HuH-7.5 (cell line): ENCODE measurements around the gene PDE9A.
"Not testable (repeated sequence)": the region's sequence is repeated elsewhere in the genome, so short reads cannot be mapped to it uniquely, and the experiment has no call there.

ENCODE experiments used
- DNase-seq: peaks from one replicate; pipeline ENCODE4 v3.0.0; 2011; ENCODE audit warnings: low spot score

The PDE9A gene

GRCh38 chr21:42653231-42654061 lies at the start of gene PDE9A:
Gene PDE9A, plus strand, starts transcription at chr21:42653621. Its CDS starts 194 bp downstream, at chr21:42653815.
- DNase-seq = peak; percentile 84

- no peak for DNase-seq
Observed at GRCh38 chr21:42607102-42607501, 46.3 kb upstream of the PDE9A start.

GRCh38 chr21:42607525-42608102 lies 45.8 kb upstream of the PDE9A start:
- no peak for DNase-seq

- DNase-seq = no peak
Observed at GRCh38 chr21:42608446-42608845, 45.0 kb upstream of the PDE9A start.

GRCh38 chr21:42609811-42610210 lies 43.6 kb upstream of the PDE9A start:
- DNase-seq = no peak

GRCh38 chr21:42611852-42612251 lies 41.6 kb upstream of the PDE9A start:
- no peak for DNase-seq

GRCh38 chr21:42612390-42612789 lies 41.0 kb upstream of the PDE9A start:
- no peak for DNase-seq

GRCh38 chr21:42613756-42614155 lies 39.7 kb upstream of the PDE9A start:
- DNase-seq = no peak

- no peak for DNase-seq
Observed at GRCh38 chr21:42614396-42614795, 39.0 kb upstream of the PDE9A start.

GRCh38 chr21:42614811-42615351 lies 38.5 kb upstream of the PDE9A start:
- DNase-seq = peak; percentile 64

- DNase-seq = not testable (repeated sequence)
Observed at GRCh38 chr21:42615377-42615776, 38.0 kb upstream of the PDE9A start.

GRCh38 chr21:42615924-42616323 lies 37.5 kb upstream of the PDE9A start:
- DNase-seq = no peak

GRCh38 chr21:42616446-42616845 lies 37.0 kb upstream of the PDE9A start:
- DNase-seq = no peak

- no peak for DNase-seq
Observed at GRCh38 chr21:42616941-42617340, 36.5 kb upstream of the PDE9A start.

GRCh38 chr21:42617486-42617885 lies 35.9 kb upstream of the PDE9A start:
- no peak for DNase-seq

- no peak for DNase-seq
Observed at GRCh38 chr21:42618707-42619102, 34.7 kb upstream of the PDE9A start.

- no peak for DNase-seq
Observed at GRCh38 chr21:42619166-42619565, 34.3 kb upstream of the PDE9A start.

- no peak for DNase-seq
Observed at GRCh38 chr21:42619841-42620240, 33.6 kb upstream of the PDE9A start.

GRCh38 chr21:42621166-42621818 lies 32.1 kb upstream of the PDE9A start:
- DNase-seq = no peak

- no peak for DNase-seq
Observed at GRCh38 chr21:42621819-42622177, 31.6 kb upstream of the PDE9A start.

GRCh38 chr21:42622284-42622683 lies 31.1 kb upstream of the PDE9A start:
- DNase-seq = no peak

- no peak for DNase-seq
Observed at GRCh38 chr21:42623694-42624093, 29.7 kb upstream of the PDE9A start.
